Measurements from ENCODE around the gene SPATA31A7.
"Not testable (repeated sequence)": the region's sequence is repeated elsewhere in the genome, so short reads cannot be mapped to it uniquely, and the experiment has no call there.

The SPATA31A7 gene

DNA sequence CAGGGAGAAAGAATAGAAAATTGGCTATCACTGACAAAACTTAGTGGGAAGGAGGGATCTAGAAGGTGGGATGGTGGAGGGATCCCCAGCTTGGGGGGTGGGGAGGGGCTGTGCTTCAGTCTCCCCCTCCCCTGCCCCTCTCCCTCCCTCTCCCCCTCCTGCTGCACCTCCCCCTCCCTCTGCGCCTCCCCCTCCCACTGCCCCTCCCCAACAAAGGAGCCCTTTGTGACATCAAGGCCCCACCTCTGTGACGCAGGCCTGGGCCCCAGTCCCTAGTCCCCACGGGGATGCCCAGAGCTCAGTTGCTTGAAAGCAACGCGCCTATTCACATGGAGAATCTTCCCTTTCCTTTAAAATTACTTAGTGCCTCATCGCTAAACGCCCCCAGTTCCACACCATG is at the start of gene SPATA31A7:
TSS of gene SPATA31A7 (plus strand) at position 301 of the 400 bp plus-strand sequence. CDS start at position 330, 29 bp downstream.
- H3K36me3 ChIP-seq (ENCODE audit: control insufficient read depth, insufficient read depth, low read length); H3K4me1 ChIP-seq (ENCODE audit: control insufficient read depth, insufficient read depth, low read length); H3K9me3 ChIP-seq (ENCODE audit: control insufficient read depth, insufficient read depth, low read depth, low read length); H3K27ac ChIP-seq (ENCODE audit: low read depth, low read length); H3K27me3 ChIP-seq (ENCODE audit: control insufficient read depth, insufficient read depth, low read length); H3K4me3 ChIP-seq (ENCODE audit: low read depth, low read length); H3K9ac ChIP-seq (ENCODE audit: low read length): not testable (repeated sequence)

DNA sequence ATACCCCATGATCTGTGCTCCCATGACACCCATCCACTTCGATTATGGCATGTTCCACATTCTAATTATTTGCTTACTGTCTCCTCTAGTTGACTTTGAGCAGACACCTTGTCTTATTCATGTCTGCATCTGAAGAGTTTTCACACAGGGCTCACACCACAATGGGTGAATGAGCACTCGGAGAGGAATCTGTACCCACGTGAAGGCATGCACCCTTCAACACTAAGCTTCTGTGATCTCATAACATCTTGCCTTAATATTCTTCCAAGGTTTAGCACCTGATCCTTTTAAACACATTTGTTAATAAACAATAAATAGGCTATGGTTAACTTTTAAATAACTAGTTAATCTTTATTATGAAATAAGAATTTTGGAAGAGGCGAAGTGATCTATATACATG is 36.6 kb downstream of the SPATA31A7 start:
- not testable (repeated sequence) for H3K36me3 ChIP-seq (ENCODE audit: control insufficient read depth, insufficient read depth, low read length); H3K27ac ChIP-seq (ENCODE audit: low read depth, low read length); H3K4me3 ChIP-seq (ENCODE audit: low read depth, low read length); H3K9me3 ChIP-seq (ENCODE audit: control insufficient read depth, insufficient read depth, low read depth, low read length); H3K27me3 ChIP-seq (ENCODE audit: control insufficient read depth, insufficient read depth, low read length); H3K4me1 ChIP-seq (ENCODE audit: control insufficient read depth, insufficient read depth, low read length); H3K9ac ChIP-seq (ENCODE audit: low read length)

Data from HUES6 (cell line).